ENCODE data around the gene CRB1.

- TF ChIP-seq, protein P1, sequence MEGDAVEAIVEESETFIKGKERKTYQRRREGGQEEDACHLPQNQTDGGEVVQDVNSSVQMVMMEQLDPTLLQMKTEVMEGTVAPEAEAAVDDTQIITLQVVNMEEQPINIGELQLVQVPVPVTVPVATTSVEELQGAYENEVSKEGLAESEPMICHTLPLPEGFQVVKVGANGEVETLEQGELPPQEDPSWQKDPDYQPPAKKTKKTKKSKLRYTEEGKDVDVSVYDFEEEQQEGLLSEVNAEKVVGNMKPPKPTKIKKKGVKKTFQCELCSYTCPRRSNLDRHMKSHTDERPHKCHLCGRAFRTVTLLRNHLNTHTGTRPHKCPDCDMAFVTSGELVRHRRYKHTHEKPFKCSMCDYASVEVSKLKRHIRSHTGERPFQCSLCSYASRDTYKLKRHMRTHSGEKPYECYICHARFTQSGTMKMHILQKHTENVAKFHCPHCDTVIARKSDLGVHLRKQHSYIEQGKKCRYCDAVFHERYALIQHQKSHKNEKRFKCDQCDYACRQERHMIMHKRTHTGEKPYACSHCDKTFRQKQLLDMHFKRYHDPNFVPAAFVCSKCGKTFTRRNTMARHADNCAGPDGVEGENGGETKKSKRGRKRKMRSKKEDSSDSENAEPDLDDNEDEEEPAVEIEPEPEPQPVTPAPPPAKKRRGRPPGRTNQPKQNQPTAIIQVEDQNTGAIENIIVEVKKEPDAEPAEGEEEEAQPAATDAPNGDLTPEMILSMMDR (IDR thresholded peaks at IDR 0.05; ENCODE audit: low read length) = no peak
- no peak for TF ChIP-seq EZH2 (IDR thresholded peaks at IDR 0.05; ENCODE audit: borderline replicate concordance, low read length)
Observed at GRCh38 chr1:197480446-197480845, 212.4 kb downstream of the CRB1 start.

Data from OCI-LY1 (cell line).